Right cardiac atrium (tissue), 5 donors: Measurements from ENCODE around the gene SEC24C. TPM values are rescaled to one million over a fixed set of nuclear protein-coding genes. Genes with fewer than 3 reads are reported as not detected.

Experiments used
- ATAC-seq, 2 donors: fragments of 200-7000 bp; cut with Tn5 transposase; one replicate each; pipeline versions ENCODE4 v1.8.0 to v1.9.1; 2020; ENCODE audit warnings: moderate library complexity in 2 of 2, mild to moderate bottlenecking in 1 of 2
- DNase-seq, 3 donors: peaks; one replicate each; pipeline ENCODE4 v3.0.0-alpha.2; 2020
- H3K27ac ChIP-seq: one replicate; pipeline ENCODE4 v1.5.1; 2013; ENCODE audit warnings: mild to moderate bottlenecking, low read length, control low read depth, moderate library complexity
- H3K27me3 ChIP-seq: one replicate; pipeline ENCODE4 v1.6.1; 2013; ENCODE audit not compliant: control insufficient read depth, insufficient read depth
- H3K4me1 ChIP-seq: one replicate; pipeline ENCODE4 v1.6.1; 2013; ENCODE audit warnings: low read length; ENCODE audit not compliant: control insufficient read depth, insufficient read depth
- H3K4me3 ChIP-seq: one replicate; pipeline ENCODE4 v1.5.1; 2013; ENCODE audit warnings: low read length, control low read depth
- H3K9me3 ChIP-seq: one replicate; pipeline ENCODE4 v1.6.1; 2013; ENCODE audit warnings: low read length; ENCODE audit not compliant: control insufficient read depth
- WGBS: extraction: QIAGEN DNeasy Blood & Tissue Kit; methylation state at CpG from one replicate; pipeline ENCODE4 v1.1.7; 2013; 5-methylcytosine and 5-hydroxymethylcytosine counted together
- intact Hi-C, 4 donors: fragments of 100-400 bp; cut with DNase I; formaldehyde crosslinking; loops; one replicate each; pipeline versions ENCODE4 v1.11.0 to v1.14.0; 2022 to 2023
- polyA plus RNA-seq: library from polyadenylated mRNA; stranded (reverse); fragments of 200-250 nt; gene quantifications from one replicate; pipeline ENCODE4 v1.2.3, GENCODE V29; 2013
- total RNA-seq, 4 donors: library from RNA; stranded (reverse); fragmentation: NEBNext Ultra II Directional; extraction: Animal tissue kit (Norgen Biotek cat#: 25700); gene quantifications; one replicate each; pipeline ENCODE4 v1.2.1, GENCODE V29; 2021
- donor health status: healthy with polysubstance abuse.
- donor health status: DM: no; HTN: yes; CAD: no.
- donor health status: DM: no; HTN: no; CAD: no.
- donor health status: DM: no; HTN: yes; CAD: no; lungs with severe emphysema.
- donor health status: DM: yes; HTN: yes; CAD: no.

SEC24C gene
- total and polyA plus RNA-seq, 5 donors = 30.6 to 50.9 (median 45.6) TPM

DNA sequence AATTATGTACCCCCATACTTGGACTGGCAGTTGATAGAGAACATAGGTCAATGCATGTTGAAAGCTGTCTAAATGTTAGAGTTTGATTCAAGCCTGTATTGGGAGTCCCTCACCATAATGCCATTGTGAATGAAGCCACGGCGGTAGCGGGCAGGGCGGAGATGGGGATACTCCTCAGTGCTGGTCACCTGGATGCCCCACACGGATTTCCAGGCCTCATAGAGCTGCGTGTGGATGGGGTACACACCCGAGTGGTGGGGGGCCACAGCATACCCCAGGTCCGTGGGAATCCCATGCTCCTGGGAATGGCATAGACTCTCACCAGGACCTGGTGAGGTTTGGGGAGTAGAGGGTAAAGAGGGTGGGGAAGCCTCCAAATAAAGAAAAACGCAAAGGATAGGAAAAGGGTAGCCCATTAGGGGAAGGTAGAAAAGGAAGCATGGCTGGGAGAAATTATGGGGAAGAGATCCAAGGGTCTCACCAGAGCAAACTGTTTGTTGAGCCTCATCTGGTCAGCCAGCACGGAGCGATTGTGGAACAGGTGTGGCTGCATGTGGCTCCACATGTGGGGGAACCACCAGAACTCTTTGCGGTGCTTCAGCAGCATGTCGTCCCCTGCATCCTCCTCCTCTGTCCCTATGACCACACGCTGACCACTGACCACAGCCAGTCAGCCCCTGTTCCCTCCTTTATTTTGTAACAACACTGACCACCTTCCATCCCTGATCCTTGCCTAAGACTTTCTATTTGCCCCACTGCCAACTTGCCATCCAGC lies 62.2 kb downstream of the SEC24C start:
- DNase-seq (no peak), ATAC-seq (no peak)
- intact Hi-C loops = no loop called here
- Histone ChIP-seq H3K4me1 (peaks cover 4% of the 10 kb centered on the region), H3K4me3 (no peak overlapping the region), H3K27me3 (no peaks in the 10 kb centered on the region), H3K27ac (no peak overlapping the region), H3K9me3 (no peaks in the 10 kb centered on the region)
- WGBS = 91% methylated on average over 14 of the region's 14 CpGs

DNA sequence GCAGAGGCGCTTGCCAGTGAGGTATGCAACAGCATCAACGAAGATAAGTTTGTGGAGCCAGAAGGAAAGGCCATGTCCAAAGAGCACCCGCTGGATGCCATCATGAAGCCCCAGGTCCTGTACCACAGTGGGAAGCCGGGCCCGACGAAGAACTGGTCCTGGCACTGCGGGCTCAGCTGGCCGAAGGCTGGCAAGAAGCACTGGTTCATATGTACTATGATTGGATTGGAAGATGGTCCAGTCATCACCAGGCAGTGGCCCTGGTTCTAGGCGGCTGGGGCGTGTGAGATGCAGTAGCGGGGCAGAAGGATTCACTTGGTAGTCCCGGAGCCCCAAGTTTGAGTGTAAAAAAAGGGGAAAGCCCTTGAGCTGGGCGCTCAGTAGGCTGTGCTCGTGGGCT lies 63.3 kb downstream of the SEC24C start:
- peaks cover 4% of the 10 kb centered on the region for H3K4me1 ChIP-seq
- no peaks in the 10 kb centered on the region for H3K9me3 ChIP-seq
- no peaks in the 10 kb centered on the region for H3K27me3 ChIP-seq
- no peak overlapping the region for H3K4me3 ChIP-seq
- intact Hi-C loops = no loop called here
- WGBS = 97% methylated on average over 14 of the region's 14 CpGs
- no peak overlapping the region for H3K27ac ChIP-seq
- no peak for ATAC-seq
- no peak for DNase-seq

DNA sequence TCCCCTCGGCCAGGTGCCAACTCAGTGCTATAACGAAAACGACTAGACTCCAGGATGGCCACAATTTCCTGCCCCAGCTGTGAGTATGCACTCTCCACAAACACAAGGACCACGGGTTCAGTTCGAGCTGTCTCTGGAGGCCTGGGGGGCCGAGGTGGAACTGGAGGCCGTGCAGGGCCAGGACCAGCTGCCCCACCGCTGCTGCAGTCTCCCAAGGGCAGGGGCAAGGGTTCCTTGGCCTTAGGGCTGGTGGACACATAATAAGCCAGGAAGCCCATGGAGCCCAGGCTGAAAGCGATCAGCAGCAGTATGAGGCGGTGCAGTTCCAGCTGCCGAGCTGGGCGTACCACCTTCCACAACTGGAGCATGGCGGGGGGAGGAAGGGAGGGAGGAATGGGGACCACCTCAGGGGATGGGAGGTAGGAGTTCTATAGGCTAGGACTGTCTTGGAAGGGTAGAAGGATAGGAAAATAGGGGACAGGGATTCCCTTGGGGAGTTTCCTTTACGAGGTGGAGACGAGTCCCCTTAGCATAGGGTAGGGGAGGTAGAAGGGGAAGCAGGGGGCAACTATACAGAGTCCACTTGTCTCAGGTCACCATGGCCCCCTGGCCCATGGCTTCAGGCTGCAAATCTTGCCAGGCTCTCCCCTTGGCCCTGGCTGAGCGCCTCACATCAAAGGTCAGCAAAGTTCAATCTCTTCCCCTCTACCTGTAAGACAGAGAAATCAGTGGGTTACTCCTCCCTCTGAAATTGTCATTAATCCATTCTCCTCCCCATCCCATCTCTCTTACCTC lies 64.0 kb downstream of the SEC24C start:
- WGBS = 91% methylated on average over 16 of the region's 16 CpGs
- H3K4me1 ChIP-seq = peaks cover 4% of the 10 kb centered on the region
- ATAC-seq (no peak), DNase-seq (no peak)
- intact Hi-C loops = no loop called here
- H3K27me3 ChIP-seq = no peaks in the 10 kb centered on the region
- no peak overlapping the region for H3K4me3 ChIP-seq
- H3K27ac ChIP-seq = no peak overlapping the region
- H3K9me3 ChIP-seq = no peaks in the 10 kb centered on the region

DNA sequence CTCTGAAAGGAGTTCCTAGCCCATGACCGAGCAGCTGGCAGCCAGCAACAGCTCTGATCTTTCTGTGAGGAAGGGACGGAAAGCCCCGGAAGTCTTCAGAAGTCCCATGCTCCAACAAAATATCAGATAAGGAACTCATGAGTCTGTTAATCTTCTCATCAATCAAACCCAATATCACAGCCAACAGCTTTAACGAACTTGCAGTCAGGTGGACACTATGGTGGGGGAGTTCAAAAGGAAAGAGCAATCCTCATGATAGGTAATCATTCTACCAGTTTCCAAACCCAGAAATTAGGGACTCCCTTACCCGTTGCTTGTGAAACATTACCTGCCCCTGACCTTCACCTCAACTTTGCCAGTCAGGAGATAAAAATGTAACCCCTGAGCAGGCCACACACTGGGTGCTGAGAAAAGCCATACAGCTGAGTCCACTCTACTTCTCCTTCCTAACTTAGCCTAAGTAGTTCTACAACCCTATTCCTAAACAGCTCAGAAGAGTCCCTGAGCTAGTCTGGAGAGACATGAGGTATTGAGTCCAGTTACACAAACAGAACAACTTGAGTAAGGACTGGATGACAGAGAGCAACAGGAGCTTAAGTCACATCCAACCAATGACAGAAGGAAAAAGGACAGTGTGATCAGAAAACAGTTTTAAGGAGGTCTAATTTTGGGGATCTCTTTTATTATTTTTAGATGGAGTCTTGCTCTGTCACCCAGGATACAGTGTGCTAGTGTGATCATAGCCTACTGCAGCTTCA lies 65.1 kb downstream of the SEC24C start:
- intact Hi-C loops = no loop called here
- no peak for ATAC-seq
- no peaks in the 10 kb centered on the region for H3K9me3 ChIP-seq
- H3K27me3 ChIP-seq = no peaks in the 10 kb centered on the region
- DNase-seq = no peak
- 72% methylated on average over 5 of the region's 5 CpGs for WGBS
- no peak overlapping the region for H3K27ac ChIP-seq
- peaks cover 4% of the 10 kb centered on the region for H3K4me1 ChIP-seq
- no peak overlapping the region for H3K4me3 ChIP-seq

DNA sequence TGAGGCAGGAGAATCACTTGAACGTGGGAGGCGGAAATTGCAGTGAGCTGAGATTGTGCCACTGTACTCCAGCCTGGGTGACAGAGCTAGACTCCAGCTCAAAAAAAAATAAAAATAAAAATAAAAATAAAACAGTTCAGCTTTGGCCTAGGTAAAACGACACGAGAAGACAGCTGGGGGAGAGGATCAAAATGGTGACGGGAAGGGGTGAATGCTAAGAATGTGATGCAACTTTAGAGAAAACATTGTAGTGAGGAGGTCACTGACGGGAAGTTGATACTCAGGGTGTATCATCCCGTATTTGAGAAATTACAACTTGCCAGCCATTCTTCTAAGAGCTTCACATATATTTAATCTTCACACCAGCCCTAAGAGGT lies 66.2 kb downstream of the SEC24C start:
- no peak overlapping the region for H3K27ac ChIP-seq
- no peaks in the 10 kb centered on the region for H3K27me3 ChIP-seq
- ATAC-seq = no peak
- peaks cover 4% of the 10 kb centered on the region for H3K4me1 ChIP-seq
- WGBS = 70% methylated on average over 7 of the region's 7 CpGs
- H3K4me3 ChIP-seq = peak overlapping the region; percentile 81
- DNase-seq = no peak
- no peaks in the 10 kb centered on the region for H3K9me3 ChIP-seq
- intact Hi-C loops = no loop called here

DNA sequence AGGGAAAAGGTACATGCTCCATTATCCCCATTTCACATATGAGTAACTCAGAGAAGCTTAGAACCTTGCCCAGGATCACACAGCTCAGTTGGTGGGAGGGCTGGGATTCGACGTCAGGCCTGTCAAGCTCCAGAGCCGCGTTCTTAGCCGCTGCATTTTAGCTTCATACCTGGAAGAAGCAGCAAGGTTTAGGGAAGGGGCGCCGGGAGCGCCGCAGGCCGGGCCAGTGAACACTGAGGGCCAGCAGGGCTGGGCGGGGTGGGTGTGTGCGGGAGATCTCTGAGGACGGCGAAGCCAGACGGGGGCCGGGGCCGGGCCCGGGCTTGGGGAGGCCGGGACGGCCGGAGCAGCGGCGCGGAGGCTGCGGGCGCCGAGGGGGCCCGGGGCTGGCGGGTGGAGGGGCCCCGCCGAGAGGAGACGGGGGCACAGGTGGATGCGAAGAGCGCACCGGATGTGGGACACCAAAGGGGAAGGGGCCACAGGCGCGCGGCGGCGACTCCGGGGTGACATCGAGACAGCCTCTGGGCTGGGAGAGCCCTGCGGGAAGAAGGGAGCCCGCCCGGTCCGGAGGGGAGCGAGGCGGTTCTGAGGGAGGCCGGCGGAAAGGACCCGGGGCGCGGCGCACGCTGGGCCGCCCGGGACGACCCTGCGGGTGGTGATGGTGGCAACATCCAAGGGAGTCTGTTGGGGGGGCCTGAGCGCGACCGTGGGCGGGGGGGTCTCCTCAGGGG lies 66.7 kb downstream of the SEC24C start:
- H3K4me1 ChIP-seq = peaks cover 4% of the 10 kb centered on the region
- intact Hi-C loops = no loop called here
- ATAC-seq (peak; percentile 13 to 27), DNase-seq (peak; percentile 46 to 82 (median 78))
- WGBS = under 1% methylated on average over 63 of the region's 63 CpGs
- H3K27ac ChIP-seq = peak overlapping the region; percentile 82
- no peaks in the 10 kb centered on the region for H3K9me3 ChIP-seq
- peak overlapping the region; percentile 81 for H3K4me3 ChIP-seq
- H3K27me3 ChIP-seq = no peaks in the 10 kb centered on the region

DNA sequence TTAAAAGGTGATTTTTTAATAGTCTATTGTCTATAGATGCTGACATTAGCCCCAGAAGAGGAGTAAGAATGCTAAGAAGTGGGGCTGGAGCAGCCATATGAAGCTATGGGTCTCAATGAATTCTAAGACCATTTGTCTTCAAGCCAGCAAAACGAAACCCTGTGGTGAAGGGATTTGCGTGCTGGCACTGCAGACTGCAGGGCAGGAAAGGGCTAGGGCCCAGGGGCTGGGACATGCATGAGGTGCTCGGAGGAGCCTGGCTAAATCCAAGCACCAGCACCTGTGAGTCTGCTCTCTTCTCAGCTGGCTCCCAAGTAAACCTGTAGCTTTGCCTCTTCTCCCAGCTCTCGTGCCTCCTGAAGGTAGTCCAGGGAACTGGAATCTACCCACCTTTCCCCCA lies 68.5 kb downstream of the SEC24C start:
- Histone ChIP-seq H3K9me3 (no peaks in the 10 kb centered on the region), H3K4me1 (no peaks in the 10 kb centered on the region), H3K27ac (no peak overlapping the region), H3K4me3 (no peak overlapping the region), H3K27me3 (no peaks in the 10 kb centered on the region)
- no peak for ATAC-seq
- intact Hi-C loops = no loop called here
- WGBS = 90% methylated on average over 4 of the region's 4 CpGs
- no peak for DNase-seq

DNA sequence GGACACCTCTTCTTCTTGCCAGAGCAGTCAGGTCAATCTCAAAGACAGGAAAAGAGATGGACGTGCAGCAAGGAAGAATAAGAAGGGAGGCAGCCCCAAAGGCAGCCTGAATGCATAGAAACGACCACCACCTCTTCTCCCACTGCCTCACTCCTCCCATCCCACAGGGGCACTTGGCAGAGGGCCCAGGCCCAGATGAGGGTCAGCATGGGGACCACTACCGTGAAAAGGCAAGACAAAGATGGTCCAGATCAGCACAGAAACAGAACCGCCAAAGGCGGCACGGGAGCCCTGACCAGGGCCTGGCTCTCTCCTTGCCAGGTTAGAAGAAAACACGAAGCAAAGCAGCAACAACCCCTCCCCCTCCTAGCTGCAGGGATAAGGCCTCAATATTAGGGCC lies 69.2 kb downstream of the SEC24C start:
- no peak overlapping the region for H3K27ac ChIP-seq
- ATAC-seq (no peak), DNase-seq (no peak)
- H3K27me3 ChIP-seq = no peaks in the 10 kb centered on the region
- H3K9me3 ChIP-seq = no peaks in the 10 kb centered on the region
- 85% methylated on average over 7 of the region's 7 CpGs for WGBS
- intact Hi-C loops = no loop called here
- no peak overlapping the region for H3K4me3 ChIP-seq
- H3K4me1 ChIP-seq = no peaks in the 10 kb centered on the region

DNA sequence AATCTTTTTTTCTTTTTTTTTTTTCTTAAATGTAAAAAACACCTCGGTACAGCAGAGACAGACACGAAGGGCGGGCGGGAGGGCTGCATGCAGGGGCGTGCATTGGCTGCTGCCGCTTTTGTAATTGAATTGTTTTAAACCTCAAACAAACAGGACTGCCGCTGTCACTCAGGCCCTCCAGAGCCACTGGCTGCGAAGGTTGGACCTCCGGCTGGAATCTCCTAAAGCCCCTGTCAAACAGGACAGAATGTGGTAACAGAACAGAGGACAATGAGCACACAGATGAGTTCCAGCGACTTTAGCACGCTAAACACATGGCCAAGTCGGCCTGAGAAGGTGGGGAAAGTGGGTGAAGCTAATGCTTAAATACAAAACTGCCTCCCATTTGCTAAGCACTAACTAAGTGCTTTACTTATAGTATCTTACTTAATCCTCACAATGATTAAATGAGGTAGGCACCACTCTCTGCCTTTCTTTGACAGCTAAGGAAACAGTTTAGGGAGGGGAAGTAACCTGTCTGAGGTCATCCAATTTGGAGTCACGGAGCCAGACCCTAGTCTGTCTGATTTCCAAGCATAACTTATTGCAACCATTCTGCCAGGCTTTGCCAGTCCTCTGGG lies 70.2 kb downstream of the SEC24C start:
- Histone ChIP-seq H3K4me3 (no peak overlapping the region), H3K27me3 (no peaks in the 10 kb centered on the region), H3K4me1 (no peaks in the 10 kb centered on the region), H3K27ac (no peak overlapping the region), H3K9me3 (no peaks in the 10 kb centered on the region)
- intact Hi-C loops = no loop called here
- ATAC-seq (no peak), DNase-seq (no peak)
- WGBS = 91% methylated on average over 13 of the region's 13 CpGs

DNA sequence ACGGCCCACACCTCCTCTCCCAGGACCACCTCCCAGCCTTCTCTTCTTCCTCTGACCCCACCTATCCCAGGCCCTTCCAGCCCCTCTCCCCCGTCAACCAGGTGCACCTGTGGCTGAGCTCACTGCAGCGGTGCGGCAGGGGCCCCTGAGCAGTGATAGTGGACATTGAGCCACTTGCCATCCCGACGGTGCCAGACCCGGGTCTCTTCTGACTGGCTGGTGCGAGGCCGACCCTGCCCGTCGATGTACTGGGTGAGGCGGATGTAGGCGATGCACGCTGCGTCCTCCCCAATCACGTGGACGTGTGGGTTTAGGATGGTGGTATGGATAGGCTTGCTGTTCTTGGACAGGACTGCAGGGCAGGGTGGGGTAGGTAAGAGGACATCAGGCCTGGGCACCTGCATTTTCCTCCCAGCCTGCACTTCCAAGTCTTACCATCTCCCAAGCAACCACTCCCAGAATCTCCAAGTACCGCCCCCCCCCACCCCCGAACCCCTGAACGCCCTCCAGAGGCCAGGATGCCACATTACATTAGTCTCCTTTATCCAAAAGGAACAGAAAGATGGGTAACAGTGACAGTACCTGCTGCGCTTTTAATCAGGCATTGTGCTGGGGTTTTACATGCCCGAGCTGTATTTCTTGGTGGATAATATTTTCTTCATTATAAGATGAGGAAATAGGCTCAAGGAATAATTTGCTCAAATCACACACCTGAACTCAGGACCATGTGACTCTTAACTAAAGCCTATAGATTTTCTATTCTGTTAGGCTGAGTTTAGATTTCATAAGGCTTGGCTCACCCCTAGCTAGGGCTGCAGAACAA lies 70.9 kb downstream of the SEC24C start:
- intact Hi-C loops = no loop called here
- DNase-seq = no peak
- no peaks in the 10 kb centered on the region for H3K9me3 ChIP-seq
- no peak overlapping the region for H3K4me3 ChIP-seq
- no peak for ATAC-seq
- no peaks in the 10 kb centered on the region for H3K4me1 ChIP-seq
- H3K27ac ChIP-seq = no peak overlapping the region
- 84% methylated on average over 22 of the region's 22 CpGs for WGBS
- no peaks in the 10 kb centered on the region for H3K27me3 ChIP-seq
